Right cardiac atrium (tissue), 5 donors: ENCODE measurements around the gene MIOX. TPM values are rescaled to one million over a fixed set of nuclear protein-coding genes. Genes with fewer than 3 reads are reported as not detected.
A peak's percentile ranks its signal among the peaks of the same experiment; 100 is the strongest.

Experiments
- ATAC-seq, 2 donors: fragments of 200-7000 bp; cut with Tn5 transposase; one replicate each; pipeline versions ENCODE4 v1.8.0 to v1.9.1; 2020; ENCODE audit warnings: moderate library complexity in 2 of 2, mild to moderate bottlenecking in 1 of 2
- DNase-seq, 3 donors: peaks; one replicate each; pipeline ENCODE4 v3.0.0-alpha.2; 2020
- H3K27ac ChIP-seq: one replicate; pipeline ENCODE4 v1.5.1; 2013; ENCODE audit warnings: mild to moderate bottlenecking, low read length, control low read depth, moderate library complexity
- H3K27me3 ChIP-seq: one replicate; pipeline ENCODE4 v1.6.1; 2013; ENCODE audit not compliant: control insufficient read depth, insufficient read depth
- H3K4me1 ChIP-seq: one replicate; pipeline ENCODE4 v1.6.1; 2013; ENCODE audit warnings: low read length; ENCODE audit not compliant: control insufficient read depth, insufficient read depth
- H3K4me3 ChIP-seq: one replicate; pipeline ENCODE4 v1.5.1; 2013; ENCODE audit warnings: low read length, control low read depth
- H3K9me3 ChIP-seq: one replicate; pipeline ENCODE4 v1.6.1; 2013; ENCODE audit warnings: low read length; ENCODE audit not compliant: control insufficient read depth
- WGBS: extraction: QIAGEN DNeasy Blood & Tissue Kit; methylation state at CpG from one replicate; pipeline ENCODE4 v1.1.7; 2013; 5-methylcytosine and 5-hydroxymethylcytosine counted together
- intact Hi-C, 4 donors: fragments of 100-400 bp; cut with DNase I; formaldehyde crosslinking; loops; one replicate each; pipeline versions ENCODE4 v1.11.0 to v1.14.0; 2022 to 2023
- polyA plus RNA-seq: library from polyadenylated mRNA; stranded (reverse); fragments of 200-250 nt; gene quantifications from one replicate; pipeline ENCODE4 v1.2.3, GENCODE V29; 2013
- total RNA-seq, 4 donors: library from RNA; stranded (reverse); fragmentation: NEBNext Ultra II Directional; extraction: Animal tissue kit (Norgen Biotek cat#: 25700); gene quantifications; one replicate each; pipeline ENCODE4 v1.2.1, GENCODE V29; 2021
- donor health status: healthy with polysubstance abuse.
- donor health status: DM: no; HTN: yes; CAD: no.
- donor health status: DM: no; HTN: no; CAD: no.
- donor health status: DM: no; HTN: yes; CAD: no; lungs with severe emphysema.
- donor health status: DM: yes; HTN: yes; CAD: no.

Gene MIOX
- total and polyA plus RNA-seq, 5 donors, result not detected

GRCh38 chr22:50444663-50445062, 42.0 kb upstream of the MIOX start:
- no peaks in the 10 kb centered on the region for H3K9me3 ChIP-seq
- no peaks in the 10 kb centered on the region for H3K4me1 ChIP-seq
- 76% methylated on average over 5 of the region's 5 CpGs for WGBS
- no peaks in the 10 kb centered on the region for H3K27me3 ChIP-seq
- H3K27ac ChIP-seq, result no peak overlapping the region
- peak; percentile 44 to 52 (median 47) for DNase-seq
- no peak overlapping the region for H3K4me3 ChIP-seq
- ATAC-seq, result peak in 1 of 2 donors; percentile 4
- intact Hi-C loops, result no loop called here

- ATAC-seq (peak in 1 of 2 donors; percentile 2), DNase-seq (peak; percentile 22 to 56 (median 56))
Observed at GRCh38 chr22:50445071-50445879, 41.4 kb upstream of the MIOX start.

GRCh38 chr22:50445880-50446707, 40.6 kb upstream of the MIOX start:
- no peak for ATAC-seq
- H3K4me1 ChIP-seq, result no peaks in the 10 kb centered on the region
- WGBS, result 75% methylated on average over 17 of the region's 17 CpGs
- no peaks in the 10 kb centered on the region for H3K9me3 ChIP-seq
- no peak overlapping the region for H3K4me3 ChIP-seq
- intact Hi-C loops, result no loop called here
- H3K27ac ChIP-seq, result no peak overlapping the region
- no peaks in the 10 kb centered on the region for H3K27me3 ChIP-seq
- DNase-seq, result peak in 2 of 3 donors; percentile 51 to 60

More at GRCh38 chr22:50445071-50445879, 41.4 kb upstream of the MIOX start:
- H3K27me3 ChIP-seq, result no peaks in the 10 kb centered on the region
- no peaks in the 10 kb centered on the region for H3K9me3 ChIP-seq
- no peaks in the 10 kb centered on the region for H3K4me1 ChIP-seq
- no peak overlapping the region for H3K4me3 ChIP-seq
- intact Hi-C loops, result no loop called here
- H3K27ac ChIP-seq, result no peak overlapping the region
- WGBS, result 74% methylated on average over 30 of the region's 30 CpGs

DNA sequence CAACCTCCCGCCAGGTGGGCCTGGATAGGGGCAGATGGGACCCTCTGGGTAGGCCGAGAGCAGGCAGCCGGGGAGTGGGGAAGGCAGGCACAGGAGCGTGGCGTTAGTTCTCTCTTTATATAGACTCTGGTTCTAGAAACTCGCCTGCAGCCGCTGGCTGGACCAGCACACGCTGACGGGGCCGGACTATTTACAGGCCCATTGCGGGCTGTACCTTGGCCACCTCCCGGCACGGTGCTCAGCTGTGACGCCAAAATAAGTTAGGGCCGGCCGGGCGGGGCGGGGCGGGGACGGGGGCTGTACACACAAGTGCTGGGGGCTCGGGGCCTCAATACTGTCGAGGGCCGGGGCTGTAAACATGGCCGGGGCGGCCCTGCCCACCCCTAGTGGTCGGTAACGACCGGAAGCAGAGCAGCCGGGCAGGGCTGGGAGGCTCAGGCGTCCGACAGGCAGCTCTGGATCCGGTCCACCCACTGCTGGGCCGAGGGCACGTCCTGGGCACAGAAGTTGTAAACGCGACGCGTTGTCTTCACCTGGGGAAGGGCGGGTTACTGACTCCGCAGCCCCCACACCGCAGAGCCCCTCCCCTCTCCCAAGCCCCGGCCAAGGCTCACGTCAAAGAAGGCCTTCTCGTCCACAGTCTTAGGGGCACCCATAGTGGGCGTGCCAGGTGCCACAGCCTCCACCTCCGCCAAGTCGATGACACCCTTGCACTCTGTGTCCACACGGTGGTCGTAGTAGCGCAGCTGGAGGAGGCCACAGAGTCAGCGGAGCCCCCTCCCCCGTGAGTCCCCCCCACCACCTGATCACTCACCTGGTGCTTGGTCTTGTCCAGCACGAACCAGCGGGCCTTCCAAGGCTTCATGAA, 39.7 kb upstream of the MIOX start:
- no peak overlapping the region for H3K27ac ChIP-seq
- DNase-seq (peak in 2 of 3 donors; percentile 51 to 73), ATAC-seq (peak in 1 of 2 donors; percentile 12)
- H3K9me3 ChIP-seq, result no peaks in the 10 kb centered on the region
- no peak overlapping the region for H3K4me3 ChIP-seq
- no peaks in the 10 kb centered on the region for H3K27me3 ChIP-seq
- 88% methylated on average over 54 of the region's 54 CpGs for WGBS
- no peaks in the 10 kb centered on the region for H3K4me1 ChIP-seq
- intact Hi-C loops, result no loop called here

GRCh38 chr22:50447576-50448551, 38.8 kb upstream of the MIOX start:
- 88% methylated on average over 27 of the region's 27 CpGs for whole genome bisulfite sequencing
- Histone ChIP-seq H3K9me3 (no peaks in the 10 kb centered on the region), H3K4me3 (no peak overlapping the region), H3K4me1 (no peaks in the 10 kb centered on the region), H3K27me3 (no peaks in the 10 kb centered on the region), H3K27ac (no peak overlapping the region)
- peak in 2 of 3 donors; percentile 53 to 60 for DNase-seq
- peak in 1 of 2 donors; percentile 5 for ATAC-seq
- intact Hi-C loops, result no loop called here

- WGBS, result 83% methylated on average over 5 of the region's 5 CpGs
- Histone ChIP-seq H3K4me3 (no peak overlapping the region), H3K9me3 (no peaks in the 10 kb centered on the region), H3K4me1 (no peaks in the 10 kb centered on the region), H3K27me3 (no peaks in the 10 kb centered on the region), H3K27ac (no peak overlapping the region)
- ATAC-seq, result no peak
- intact Hi-C loops, result no loop called here
- DNase-seq, result no peak
Observed at GRCh38 chr22:50452649-50453048, 34.0 kb upstream of the MIOX start.

- 95% methylated on average over 27 of the region's 27 CpGs for WGBS
- no peaks in the 10 kb centered on the region for H3K27me3 ChIP-seq
- intact Hi-C loops, result no loop called here
- no peak overlapping the region for H3K27ac ChIP-seq
- ATAC-seq, result no peak
- no peaks in the 10 kb centered on the region for H3K4me1 ChIP-seq
- H3K9me3 ChIP-seq, result no peaks in the 10 kb centered on the region
- no peak for DNase-seq
- H3K4me3 ChIP-seq, result no peak overlapping the region
Observed at GRCh38 chr22:50454556-50455075, 32.0 kb upstream of the MIOX start.

DNA sequence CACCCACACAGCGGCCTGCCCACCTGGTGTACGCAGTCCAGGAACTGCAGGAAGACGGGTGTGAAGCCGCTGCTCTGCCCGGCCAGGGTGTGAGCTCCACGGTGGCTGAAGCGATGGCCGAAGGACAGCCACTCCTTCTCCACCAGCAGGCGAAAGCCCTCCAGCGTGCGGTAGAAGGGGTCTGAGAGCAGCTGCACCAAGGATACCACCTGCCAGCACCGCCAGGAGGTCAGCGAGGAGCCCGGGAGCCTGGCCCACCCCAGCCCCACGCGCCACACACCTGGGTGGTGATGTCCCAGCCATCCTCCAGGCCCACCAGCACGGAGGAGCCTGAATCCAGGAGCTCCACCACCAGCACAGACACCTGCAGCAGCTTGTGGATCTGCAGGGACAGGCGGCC, 31.5 kb upstream of the MIOX start:
- H3K27me3 ChIP-seq, result no peaks in the 10 kb centered on the region
- intact Hi-C loops, result no loop called here
- WGBS, result 95% methylated on average over 18 of the region's 18 CpGs
- H3K4me1 ChIP-seq, result no peaks in the 10 kb centered on the region
- H3K9me3 ChIP-seq, result no peaks in the 10 kb centered on the region
- DNase-seq (no peak), ATAC-seq (no peak)
- no peak overlapping the region for H3K27ac ChIP-seq
- H3K4me3 ChIP-seq, result no peak overlapping the region

DNA sequence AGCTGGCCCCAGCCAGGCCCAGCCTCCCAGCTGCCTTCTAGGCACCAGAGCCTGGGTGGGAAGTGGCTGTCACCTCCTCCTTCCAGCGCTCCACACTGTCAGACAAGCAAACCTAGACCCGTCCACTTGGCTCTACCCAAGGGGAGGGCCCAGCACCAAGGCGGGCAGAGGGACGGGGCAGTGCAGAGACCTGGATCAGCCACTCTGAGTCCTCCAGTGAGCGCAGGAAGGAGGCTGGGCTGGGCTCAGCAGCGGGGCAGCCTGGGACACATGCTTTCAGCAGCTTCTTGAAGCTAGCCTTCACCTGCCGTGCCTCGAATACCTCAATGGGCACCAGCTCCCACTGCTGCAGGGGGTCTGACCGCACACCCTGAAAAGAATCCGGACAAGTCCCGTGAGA, 30.6 kb upstream of the MIOX start:
- WGBS, result 94% methylated on average over 11 of the region's 11 CpGs

More for the DNA sequence above, 30.6 kb upstream of the MIOX start:
- no peak overlapping the region for H3K27ac ChIP-seq
- ATAC-seq (no peak), DNase-seq (no peak)
- H3K4me3 ChIP-seq, result no peak overlapping the region
- H3K9me3 ChIP-seq, result no peaks in the 10 kb centered on the region
- no peaks in the 10 kb centered on the region for H3K4me1 ChIP-seq
- no peaks in the 10 kb centered on the region for H3K27me3 ChIP-seq
- intact Hi-C loops, result no loop called here
